GM19193 (cell line): ENCODE measurements around the gene SLC26A1.

Experiments used
- POLR2A ChIP-seq: IDR thresholded peaks from 4 replicates; pipeline ENCODE4 v1.6.1; 2011; ENCODE audit not compliant: insufficient read depth, insufficient read length; ENCODE audit errors: extremely low read depth

The SLC26A1 gene

GRCh38 chr4:997375-998071, 4.3 kb upstream of the SLC26A1 start:
- no peak for TF ChIP-seq POLR2A

- TF ChIP-seq POLR2A = no peak
Observed at GRCh38 chr4:996997-997374, 3.8 kb upstream of the SLC26A1 start.

GRCh38 chr4:996030-996996, 3.1 kb upstream of the SLC26A1 start:
- no peak for TF ChIP-seq POLR2A

DNA sequence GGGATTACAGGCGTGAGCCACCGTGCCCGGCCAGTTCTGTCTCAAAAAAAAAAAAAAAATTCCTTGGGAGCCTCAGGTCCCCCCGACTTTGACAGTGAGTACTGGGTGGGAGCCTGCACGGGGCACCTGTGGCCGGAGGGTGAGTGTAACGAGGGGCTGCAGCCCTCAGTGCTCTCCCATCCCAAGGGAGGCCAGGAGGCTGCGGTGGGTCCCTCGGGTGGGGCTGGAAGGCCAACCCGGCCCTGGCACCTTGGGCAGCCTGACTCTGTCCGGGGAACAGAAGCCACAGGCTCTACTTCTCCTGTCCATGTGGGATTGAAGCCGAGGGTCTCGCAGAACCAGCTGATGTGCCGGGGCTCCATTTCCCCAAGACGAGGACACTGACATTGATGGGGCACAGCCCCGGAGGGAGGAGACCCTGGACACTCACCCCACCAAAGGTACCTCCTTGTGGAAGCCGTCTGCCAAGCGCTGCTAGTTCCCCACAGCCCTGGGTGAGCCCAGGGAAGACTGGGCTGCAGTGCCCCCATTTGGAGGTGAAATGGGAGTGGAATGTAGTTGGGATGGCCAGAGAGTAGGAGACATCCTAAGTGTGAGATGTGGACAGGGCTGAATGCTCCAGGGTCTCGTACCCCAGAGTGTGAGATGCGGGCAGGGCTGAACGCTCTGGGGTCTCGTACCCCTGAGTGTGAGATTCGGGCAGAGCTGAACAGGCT, 2.3 kb upstream of the SLC26A1 start:
- TF ChIP-seq POLR2A = no peak

- no peak for TF ChIP-seq POLR2A
Observed at GRCh38 chr4:992297-993110, 700 bp downstream of the SLC26A1 start.

DNA sequence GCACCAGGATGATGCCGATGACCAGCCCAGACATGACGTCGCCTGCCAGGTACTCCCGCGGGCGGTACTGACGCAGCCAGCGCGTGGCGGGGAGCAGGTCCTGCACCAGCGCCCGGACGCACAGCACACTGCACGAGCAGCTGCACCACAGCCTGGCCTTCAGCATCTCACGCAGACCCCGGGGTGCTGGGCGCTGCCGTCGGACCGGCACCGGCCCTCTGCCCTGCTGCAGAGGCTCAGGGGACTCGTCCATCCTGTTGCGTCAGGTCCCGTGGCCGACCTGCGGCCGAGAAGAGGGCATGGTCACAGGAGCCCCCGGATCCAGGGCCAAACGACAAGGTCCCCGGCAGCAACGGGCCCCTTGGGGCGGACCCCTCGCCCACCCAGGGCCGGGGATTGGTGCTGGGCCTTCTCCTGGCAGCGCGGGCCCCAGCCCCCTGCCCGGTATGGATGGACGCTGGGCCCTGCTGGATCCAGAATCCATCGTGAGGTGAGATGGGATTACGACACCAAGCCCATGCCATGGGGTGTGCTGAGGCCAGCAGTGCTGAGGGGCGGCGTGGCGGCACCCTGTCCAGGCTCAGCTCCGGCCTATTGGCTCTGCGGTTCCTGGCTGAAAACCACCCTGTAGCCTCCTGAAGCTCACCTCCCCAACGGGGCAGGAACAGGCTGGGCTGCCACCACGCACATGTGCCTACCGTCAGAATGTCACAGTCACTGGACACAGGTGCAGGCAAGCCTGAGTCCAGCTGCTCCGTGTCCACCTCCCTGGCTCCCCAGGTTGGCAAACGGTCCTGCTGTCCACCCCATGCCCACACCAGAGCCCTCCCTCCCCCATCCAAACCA, 1.5 kb downstream of the SLC26A1 start:
- no peak for TF ChIP-seq POLR2A

DNA sequence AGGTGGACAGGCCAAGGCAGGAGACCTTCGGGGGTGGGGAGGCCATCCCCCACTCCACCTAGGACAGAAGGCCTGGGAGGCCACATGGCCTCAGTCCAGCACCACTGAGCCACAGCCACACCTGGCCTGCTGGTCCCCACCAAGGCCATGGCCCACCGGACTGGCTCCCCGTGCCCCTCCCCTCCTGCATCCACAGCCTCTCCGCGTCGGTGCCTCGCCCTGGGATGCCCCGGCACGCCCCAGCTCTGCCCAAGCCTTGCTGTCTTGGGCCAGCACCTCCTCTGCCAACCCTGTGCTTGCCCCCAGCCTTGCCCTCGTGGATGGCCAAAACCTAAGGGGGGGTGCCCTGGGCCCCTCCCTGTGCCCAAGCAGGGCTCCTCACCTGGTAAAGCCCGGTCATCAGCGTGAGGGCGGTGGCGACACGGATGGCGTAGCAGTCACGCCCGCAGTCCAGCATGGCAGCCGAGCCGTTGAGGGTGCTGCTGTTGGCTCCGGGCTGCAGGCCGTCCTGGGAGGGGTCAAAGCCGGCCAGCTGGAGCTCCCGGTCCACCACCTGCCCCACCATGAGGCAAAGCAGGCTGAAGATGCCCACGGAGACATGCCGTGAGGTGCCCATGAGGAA, 2.3 kb downstream of the SLC26A1 start:
- TF ChIP-seq POLR2A = no peak

DNA sequence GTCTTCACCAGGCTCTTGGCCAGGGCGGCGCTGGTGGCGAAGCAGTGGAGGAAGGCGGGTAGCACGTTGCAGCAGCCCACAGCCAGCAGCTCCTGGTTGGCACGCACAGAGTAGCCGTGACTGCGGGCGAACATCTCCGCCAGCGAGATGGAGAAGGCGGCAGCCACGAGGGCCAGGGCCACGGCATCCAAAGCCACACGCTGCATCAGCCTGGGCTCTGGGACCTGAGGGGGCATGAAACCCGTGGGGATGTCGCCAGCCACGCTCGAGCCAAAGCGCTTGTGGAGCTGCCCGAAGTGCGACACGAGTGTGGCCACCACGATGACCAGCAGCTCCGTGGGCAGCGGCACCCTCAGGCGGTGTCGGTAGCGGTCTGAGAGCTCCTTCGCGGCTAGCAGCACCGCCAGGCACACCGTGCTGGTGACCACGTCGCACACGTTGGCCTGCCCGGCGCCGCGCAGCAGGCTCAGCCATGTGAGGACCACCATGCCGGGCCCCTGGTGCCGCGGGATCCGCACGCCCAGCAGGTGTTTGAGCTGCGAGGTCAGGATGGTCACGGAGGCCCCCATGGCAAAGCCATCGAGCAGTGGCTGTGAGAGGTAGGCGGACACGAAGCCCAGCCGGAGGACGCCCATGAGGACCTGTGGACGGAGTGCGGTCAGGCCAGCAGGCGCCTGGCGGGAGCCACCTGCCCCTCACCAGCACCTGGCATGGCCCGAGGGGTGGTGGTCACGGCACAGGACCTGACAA, 3.3 kb downstream of the SLC26A1 start:
- no peak for TF ChIP-seq POLR2A

GRCh38 chr4:988726-989721, 4.2 kb downstream of the SLC26A1 start:
- TF ChIP-seq POLR2A = no peak

- no peak for TF ChIP-seq POLR2A
Observed at GRCh38 chr4:987624-988513, 5.3 kb downstream of the SLC26A1 start.
